Mesenteric fat pad (tissue), 1 donor: ENCODE data around the gene PDSS2. TPM values are rescaled to one million over a fixed set of nuclear protein-coding genes. Genes with fewer than 3 reads are reported as not detected.
"Not testable (repeated sequence)": the region's sequence is repeated elsewhere in the genome, so short reads cannot be mapped to it uniquely, and the experiment has no call there.

Experiments
- DNase-seq: peaks from one replicate; pipeline ENCODE4 v3.0.0-alpha.2; 2020; ENCODE audit warnings: low spot score
- long read RNA-seq: library from polyadenylated mRNA; unstranded; transcript quantifications from one replicate; pipeline ENCODE4 v2.0.0, GENCODE V29; 2020
- total RNA-seq: library from RNA; stranded (reverse); fragmentation: NEBNext Ultra II Directional; extraction: Animal tissue kit (Norgen Biotek cat#: 25700); gene quantifications from one replicate; pipeline ENCODE4 v1.2.1, GENCODE V29; 2021
- donor health status: DM: yes; HTN: yes; CAD: no.

The PDSS2 gene
- 11.5 TPM for total RNA-seq
- long read RNA-seq, partial matches to known transcripts, result 3 of 17 reads
- long read RNA-seq, other reads (novel, unspliced or antisense), result 9 of 17 reads

- peak; percentile 98 for DNase-seq
Measured at GRCh38 chr6:107459283-107460082, at the start of gene PDSS2. TSS of gene PDSS2 (minus strand) at chr6:107459564. CDS start at chr6:107459285, 279 bp downstream.

- DNase-seq, result no peak
Measured at GRCh38 chr6:107506145-107506544, 46.8 kb upstream of the PDSS2 start.

GRCh38 chr6:107504270-107505026 lies 45.1 kb upstream of the PDSS2 start:
- no peak for DNase-seq

- DNase-seq, result no peak
Measured at GRCh38 chr6:107496892-107497684, 37.7 kb upstream of the PDSS2 start.

GRCh38 chr6:107495971-107496370 lies 36.6 kb upstream of the PDSS2 start:
- DNase-seq, result no peak

GRCh38 chr6:107495196-107495643 lies 35.9 kb upstream of the PDSS2 start:
- DNase-seq, result no peak

- no peak for DNase-seq
Measured at GRCh38 chr6:107493158-107494057, 34.0 kb upstream of the PDSS2 start.

GRCh38 chr6:107491760-107492660 lies 32.6 kb upstream of the PDSS2 start:
- DNase-seq, result no peak

- DNase-seq, result peak; percentile 91
Measured at GRCh38 chr6:107491138-107491609, 31.8 kb upstream of the PDSS2 start.

- DNase-seq, result no peak
Measured at GRCh38 chr6:107490566-107491137, 31.3 kb upstream of the PDSS2 start.

- DNase-seq, result no peak
Measured at GRCh38 chr6:107489636-107490565, 30.5 kb upstream of the PDSS2 start, which contains the start of gene SOBP. TSS of gene SOBP (plus strand) at chr6:107490117. CDS start at chr6:107490617, 500 bp downstream.

GRCh38 chr6:107488875-107489635 lies 29.7 kb upstream of the PDSS2 start:
- DNase-seq, result no peak

GRCh38 chr6:107488174-107488874 lies 29.0 kb upstream of the PDSS2 start:
- DNase-seq, result no peak

GRCh38 chr6:107485157-107485556 lies 25.8 kb upstream of the PDSS2 start:
- no peak for DNase-seq

- no peak for DNase-seq
Measured at GRCh38 chr6:107479089-107479690, 19.8 kb upstream of the PDSS2 start.

GRCh38 chr6:107475826-107476225 lies 16.5 kb upstream of the PDSS2 start:
- DNase-seq, result not testable (repeated sequence)
